Gastrocnemius medialis (tissue), 4 donors: Measurements from ENCODE around the gene CHGA. TPM values are rescaled to one million over a fixed set of nuclear protein-coding genes. Genes with fewer than 3 reads are reported as not detected.
A peak's percentile ranks its signal among the peaks of the same experiment; 100 is the strongest.

Experiments used
- ATAC-seq, 2 donors: fragments of 150-250 bp; one replicate each; pipeline ENCODE4 v1.9.1; 2016
- DNase-seq, 2 donors: peaks; one replicate each; pipeline ENCODE4 v3.0.0-alpha.2; 2019
- H3K27ac ChIP-seq, 4 donors: fragments of 200-600 bp; sonication (generic); 1 replicate in 1 of 4; 2 replicates in 3 of 4; pipeline ENCODE4 v1.5.1; 2016 to 2018; ENCODE audit warnings: mild to moderate bottlenecking in 2 of 4, moderate library complexity in 1 of 4
- H3K27me3 ChIP-seq, 3 donors: fragments of 200-600 bp; sonication (generic) in 2 of 3; 1 replicate in 1 of 3; 2 replicates in 2 of 3; pipeline versions ENCODE4 v1.5.1 to v1.6.0; 2016 to 2019; ENCODE audit warnings: mild to moderate bottlenecking in 1 of 3, moderate library complexity in 1 of 3
- H3K36me3 ChIP-seq, 2 donors: fragments of 200-600 bp; sonication (generic) in 1 of 2; one replicate each; pipeline ENCODE4 v1.5.1; 2017 to 2018
- H3K4me1 ChIP-seq, 2 donors: fragments of 200-600 bp; sonication (generic) in 1 of 2; one replicate each; pipeline ENCODE4 v1.5.1; 2016 to 2017; ENCODE audit warnings: mild to moderate bottlenecking in 2 of 2
- H3K4me3 ChIP-seq, 4 donors: fragments of 200-600 bp; sonication (generic) in 3 of 4; 1 replicate in 1 of 4; 2 replicates in 3 of 4; pipeline ENCODE4 v1.5.1; 2016 to 2019; ENCODE audit warnings: mild to moderate bottlenecking in 2 of 4
- H3K9me3 ChIP-seq, 3 donors: fragments of 200-600 bp; sonication (generic) in 2 of 3; 1 replicate in 1 of 3; 2 replicates in 2 of 3; pipeline ENCODE4 v1.5.1; 2016 to 2019
- POLR2A ChIP-seq, 2 donors: fragments of 450-650 bp; IDR thresholded peaks; one replicate each; pipeline ENCODE4 v1.6.1; 2017; ENCODE audit warnings: antibody characterized with exemption in 2 of 2, mild to moderate bottlenecking in 2 of 2, moderate library complexity in 2 of 2
- in situ Hi-C, 4 donors: fragments of 200-750 bp; cut with MboI; loops; one replicate each; pipeline versions ENCODE4 v1.15.0 to v1.8.0; 2017; ENCODE audit warnings: low sequenced_read_pairs in 4 of 4
- intact Hi-C: fragments of 100-400 bp; cut with DNase I; formaldehyde crosslinking; loops from one replicate; pipeline ENCODE4 v1.15.1; 2023; ENCODE audit warnings: low total_unique reads
- total RNA-seq, 4 donors: library from RNA; depleted of rRNA; stranded (reverse); fragments of >200 nt; gene quantifications; one replicate each; pipeline versions ENCODE4 v1.1.0 to v1.2.3, GENCODE V29; 2016
- TF ChIP-seq, protein P1 (sequence below), 5 experiments: fragments of 450-650 bp in 3 of 5; fragments of 200-600 bp in 2 of 5; sonication (generic) in 2 of 5; IDR thresholded peaks in 4 of 5; conservative IDR thresholded peaks in 1 of 5; 1 replicate in 4 of 5; 2 replicates in 1 of 5; pipeline ENCODE4 v1.5.1; 2016 to 2019; ENCODE audit warnings: antibody characterized with exemption in 5 of 5, mild to moderate bottlenecking in 3 of 5, moderate library complexity in 3 of 5

CHGA gene
- total RNA-seq, 4 donors from 2014 or later: 0.22 to 0.25 TPM; not detected in 2

DNA sequence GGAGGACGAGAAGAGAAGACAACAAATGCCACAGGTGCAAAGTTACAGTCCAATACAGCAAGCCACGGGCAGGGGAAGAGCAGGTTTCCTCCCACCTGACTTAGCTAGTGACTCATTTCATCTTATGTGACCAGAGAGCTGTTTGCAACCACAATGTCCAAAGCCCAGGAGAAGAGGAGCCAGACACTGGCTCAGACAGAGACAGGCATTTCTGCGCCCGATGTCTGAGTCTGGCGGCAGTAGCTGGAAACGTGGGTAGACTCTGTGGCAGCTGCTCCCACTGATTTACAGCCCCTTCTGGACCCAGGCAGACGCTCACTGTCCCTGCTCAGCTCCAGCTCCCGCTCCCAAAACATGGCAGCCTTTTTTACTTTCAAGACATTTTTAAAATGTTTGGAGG lies 60.0 kb downstream of the CHGA start:
- no peak overlapping the region for H3K27ac ChIP-seq
- no peak overlapping the region for H3K4me3 ChIP-seq
- TF ChIP-seq POLR2A (IDR thresholded peaks at IDR 0.05): no peak
- TF ChIP-seq, protein P1, sequence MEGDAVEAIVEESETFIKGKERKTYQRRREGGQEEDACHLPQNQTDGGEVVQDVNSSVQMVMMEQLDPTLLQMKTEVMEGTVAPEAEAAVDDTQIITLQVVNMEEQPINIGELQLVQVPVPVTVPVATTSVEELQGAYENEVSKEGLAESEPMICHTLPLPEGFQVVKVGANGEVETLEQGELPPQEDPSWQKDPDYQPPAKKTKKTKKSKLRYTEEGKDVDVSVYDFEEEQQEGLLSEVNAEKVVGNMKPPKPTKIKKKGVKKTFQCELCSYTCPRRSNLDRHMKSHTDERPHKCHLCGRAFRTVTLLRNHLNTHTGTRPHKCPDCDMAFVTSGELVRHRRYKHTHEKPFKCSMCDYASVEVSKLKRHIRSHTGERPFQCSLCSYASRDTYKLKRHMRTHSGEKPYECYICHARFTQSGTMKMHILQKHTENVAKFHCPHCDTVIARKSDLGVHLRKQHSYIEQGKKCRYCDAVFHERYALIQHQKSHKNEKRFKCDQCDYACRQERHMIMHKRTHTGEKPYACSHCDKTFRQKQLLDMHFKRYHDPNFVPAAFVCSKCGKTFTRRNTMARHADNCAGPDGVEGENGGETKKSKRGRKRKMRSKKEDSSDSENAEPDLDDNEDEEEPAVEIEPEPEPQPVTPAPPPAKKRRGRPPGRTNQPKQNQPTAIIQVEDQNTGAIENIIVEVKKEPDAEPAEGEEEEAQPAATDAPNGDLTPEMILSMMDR (IDR thresholded peaks at IDR 0.05 in 4 of 5, conservative IDR thresholded peaks at IDR 0.05 in 1 of 5): no peak
- intact Hi-C loops (no loop called here), in situ Hi-C loops (no loop called here)
- peaks cover 4 to 8% of the 10 kb centered on the region in 2 donors for H3K4me1 ChIP-seq
- ATAC-seq: peak; percentile 39 to 61
- DNase-seq: no peak
- H3K9me3 ChIP-seq: peaks cover 0 to 6% (median 0%) of the 10 kb centered on the region in 3 donors
- H3K27me3 ChIP-seq: no peaks in the 10 kb centered on the region
- H3K36me3 ChIP-seq: peaks cover 0 to 5% of the 10 kb centered on the region in 2 donors

DNA sequence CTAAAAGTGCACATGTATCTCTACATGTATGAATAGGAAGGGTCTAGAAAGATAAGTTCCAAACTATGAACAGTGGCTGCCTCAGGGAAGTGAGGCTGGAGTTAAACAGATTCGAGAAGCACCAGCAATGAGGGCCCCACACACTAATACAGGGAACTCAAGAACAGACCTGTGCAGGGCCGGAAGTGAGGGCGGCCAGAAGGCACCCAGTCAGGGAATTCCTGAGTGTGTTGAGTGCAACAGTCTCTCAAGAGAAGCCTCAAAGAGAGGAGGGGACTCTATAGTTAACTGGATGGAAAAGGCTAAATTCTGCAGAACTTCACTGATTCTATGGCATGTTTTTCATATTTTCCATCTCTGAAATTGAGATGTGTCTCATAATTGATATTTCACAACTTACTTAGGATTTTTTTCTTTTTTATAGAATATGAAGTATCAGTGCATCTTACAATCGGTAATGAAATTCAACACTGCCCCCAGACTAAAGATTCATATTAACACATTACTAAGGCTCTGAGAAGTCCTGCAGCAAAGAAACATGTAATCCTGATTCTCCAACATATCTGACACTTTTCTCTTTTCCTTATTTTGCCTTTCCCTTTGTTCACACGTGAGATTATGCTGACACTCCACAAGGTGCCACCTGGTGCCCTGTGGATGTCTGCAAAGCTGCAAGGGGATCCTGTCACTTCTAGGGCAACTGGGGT lies 61.3 kb downstream of the CHGA start:
- H3K4me1 ChIP-seq: peaks cover 4 to 8% of the 10 kb centered on the region in 2 donors
- no peak for ATAC-seq
- H3K27ac ChIP-seq: no peak overlapping the region

More for the DNA sequence above, 61.3 kb downstream of the CHGA start:
- intact Hi-C loops (no loop called here), in situ Hi-C loops (no loop called here)
- no peak for DNase-seq
- Histone ChIP-seq H3K9me3 (no peaks in the 10 kb centered on the region), H3K4me3 (no peak overlapping the region), H3K27me3 (no peaks in the 10 kb centered on the region), H3K36me3 (no peaks in the 10 kb centered on the region)
- no peak for TF ChIP-seq POLR2A (IDR thresholded peaks at IDR 0.05)
- TF ChIP-seq, protein P1 (IDR thresholded peaks at IDR 0.05 in 4 of 5, conservative IDR thresholded peaks at IDR 0.05 in 1 of 5): no peak

Other genes starting within 250 kb of the CHGA start
- 10 to 100 TPM; 53.5 to 78.5 (median 62.8) TPM for gene LGMN, start 174.5 kb upstream of the CHGA start, total RNA-seq
- gene GOLGA5, start 128.8 kb upstream of the CHGA start, total RNA-seq: 10 to 100 TPM; 27.0 to 34.8 (median 33.8) TPM
- gene ITPK1, start 192.8 kb downstream of the CHGA start, total RNA-seq: 10 to 100 TPM; 49.7 to 80.1 (median 53.6) TPM